ENCODE results near the gene AARS2. TPM values are rescaled to one million over a fixed set of nuclear protein-coding genes. Genes with fewer than 3 reads are reported as not detected.

Gene AARS2
- total and polyA plus RNA-seq, 10 of the 15 experiments (the other 5 are each of a cell fraction or from before 2014, with no cell fraction given), result 0.71 to 18.3 (median 12.7) TPM

GRCh38 chr6:44301782-44302564, 11.2 kb downstream of the AARS2 start:
- no peak overlapping the region for H3K4me3 ChIP-seq
- no peak overlapping the region for H3K9ac ChIP-seq (ENCODE audit: control insufficient read depth, insufficient read depth, low read length)
- DNase-seq (ENCODE audit: low read depth, low spot score) (no peak), ATAC-seq (no peak), FAIRE-seq (no peak)
- POLR2A ChIA-PET, result no interaction called here
- TF ChIP-seq RUNX3 (IDR thresholded peaks at IDR 0.05; ENCODE audit: low read length) (no peak), ATF3 (IDR thresholded peaks at IDR 0.05; ENCODE audit: borderline replicate concordance, extremely low read depth, low read depth, low read length) (no peak), STAT1 (conservative IDR thresholded peaks at IDR 0.05) (no peak), EED (IDR thresholded peaks at IDR 0.05; ENCODE audit: low read depth) (no peak)
- CTCF ChIA-PET, result no interaction called here
- H3K27me3 ChIP-seq (replicated peaks in 1 of 2; ENCODE audit: control insufficient read depth in 2 of 2, insufficient read depth in 2 of 2, low read length in 1 of 2), result peaks cover 2 to 3% of the 10 kb centered on the region in 2 experiments
- H4K20me1 ChIP-seq (ENCODE audit: control insufficient read depth, insufficient read depth), result no peaks in the 10 kb centered on the region
- WGBS (ENCODE audit: insufficient coverage, insufficient replicate concordance, low lambda C conversion rate, missing lambda C conversion rate), result 96% methylated on average over 14 of the region's 14 CpGs
- no peak overlapping the region for H3K27ac ChIP-seq (ENCODE audit: control insufficient read depth, insufficient read depth)
- peaks cover 5 to 31% of the 10 kb centered on the region in 2 experiments; a peak in 3 of 4 replicates for H3K36me3 ChIP-seq (ENCODE audit: control insufficient read depth in 2 of 2, insufficient read depth in 2 of 2, low read length in 1 of 2)
- intact Hi-C loops (cut with micrococcal nuclease; ENCODE audit: unreplicated experiment), result no loop called here
- no peak overlapping the region for H3K4me2 ChIP-seq (ENCODE audit: control insufficient read depth, insufficient read depth)
- H3K9me3 ChIP-seq (replicated peaks; ENCODE audit: control insufficient read depth, insufficient read depth, low read length), result no peaks in the 10 kb centered on the region
- RAD21 ChIA-PET (ENCODE audit: unreplicated experiment), result no interaction called here
- no peaks in the 10 kb centered on the region for H3K4me1 ChIP-seq (ENCODE audit: control insufficient read depth, insufficient read depth, low read length)
- SMC1A ChIA-PET (ENCODE audit: uncharacterized antibody, unreplicated experiment), result interaction anchor here (1.3 kb wide), 1 partner anchor 33 kb away, joined by 4 read pairs; no protein-coding TSS in a partner anchor
- H2AFZ ChIP-seq (ENCODE audit: control insufficient read depth, low read depth, low read length), result no peak overlapping the region
- in situ Hi-C loops (cut with MboI), result no loop called here
- no peaks in the 10 kb centered on the region for H3K79me2 ChIP-seq (ENCODE audit: control insufficient read depth, insufficient read depth, low read length)
- BruUV-seq (replicated peaks), result no TSS peak

- Histone ChIP-seq H3K27ac (ENCODE audit: control insufficient read depth, insufficient read depth) (no peak overlapping the region), H3K4me2 (ENCODE audit: control insufficient read depth, insufficient read depth) (no peak overlapping the region), H3K4me3 (no peak overlapping the region), H4K20me1 (ENCODE audit: control insufficient read depth, insufficient read depth) (no peaks in the 10 kb centered on the region), H3K9ac (ENCODE audit: control insufficient read depth, insufficient read depth, low read length) (no peak overlapping the region), H3K27me3 (replicated peaks in 1 of 2; ENCODE audit: control insufficient read depth in 2 of 2, insufficient read depth in 2 of 2, low read length in 1 of 2) (peaks cover 9 to 10% of the 10 kb centered on the region in 2 experiments), H3K9me3 (replicated peaks; ENCODE audit: control insufficient read depth, insufficient read depth, low read length) (no peaks in the 10 kb centered on the region), H3K4me1 (ENCODE audit: control insufficient read depth, insufficient read depth, low read length) (no peaks in the 10 kb centered on the region), H2AFZ (ENCODE audit: control insufficient read depth, low read depth, low read length) (no peak overlapping the region), H3K36me3 (ENCODE audit: control insufficient read depth in 2 of 2, insufficient read depth in 2 of 2, low read length in 1 of 2) (peaks cover 5 to 29% of the 10 kb centered on the region in 2 experiments; a peak in 3 of 4 replicates), H3K79me2 (ENCODE audit: control insufficient read depth, insufficient read depth, low read length) (no peaks in the 10 kb centered on the region)
- CTCF ChIA-PET, result no interaction called here
- FAIRE-seq (no peak), DNase-seq (ENCODE audit: low read depth, low spot score) (no peak), ATAC-seq (no peak)
- 93% methylated on average over 7 of the region's 8 CpGs for WGBS (ENCODE audit: insufficient coverage, insufficient replicate concordance, low lambda C conversion rate, missing lambda C conversion rate)
- RAD21 ChIA-PET (ENCODE audit: unreplicated experiment), result no interaction called here
- BruUV-seq (replicated peaks), result no TSS peak
- POLR2A ChIA-PET, result interaction anchor here (0.6 kb wide), 1 partner anchor 63 kb away, joined by 5 read pairs; no protein-coding TSS in a partner anchor
- SMC1A ChIA-PET (ENCODE audit: uncharacterized antibody, unreplicated experiment), result interaction anchor here (1.3 kb wide), 1 partner anchor 32 kb away, joined by 4 read pairs; no protein-coding TSS in a partner anchor
- in situ Hi-C loops (cut with MboI) (no loop called here), intact Hi-C loops (cut with micrococcal nuclease; ENCODE audit: unreplicated experiment) (no loop called here)
- no peak for TF ChIP-seq SUZ12 (IDR thresholded peaks at IDR 0.05; ENCODE audit: unreplicated experiment)
- no peak for TF ChIP-seq LARP7 (IDR thresholded peaks at IDR 0.05)
- no peak for TF ChIP-seq NFIC (IDR thresholded peaks at IDR 0.05; ENCODE audit: low read depth, low read length)
- no peak for TF ChIP-seq ZNF217 (IDR thresholded peaks at IDR 0.05)
- TF ChIP-seq BACH1 (IDR thresholded peaks at IDR 0.05; ENCODE audit: borderline replicate concordance), result no peak
- no peak for TF ChIP-seq NBN (IDR thresholded peaks at IDR 0.05)
- no peak for TF ChIP-seq ZNF207 (IDR thresholded peaks at IDR 0.05; ENCODE audit: borderline replicate concordance)
- no peak for TF ChIP-seq TAF1 (IDR thresholded peaks at IDR 0.05; ENCODE audit: borderline replicate concordance, low read depth, low read length)
- no peak for TF ChIP-seq PAX5 (IDR thresholded peaks at IDR 0.05; ENCODE audit: borderline replicate concordance, low read depth, low read length)
Observed at GRCh38 chr6:44301106-44301505, 12.0 kb downstream of the AARS2 start.
